ENCODE results near the gene FBXL5. TPM values are rescaled to one million over a fixed set of nuclear protein-coding genes. Genes with fewer than 3 reads are reported as not detected.

FBXL5 gene
- total and polyA plus RNA-seq, 2 donors from 2014 or later, result 95.3 to 98.4 TPM

- FAIRE-seq (no peak), DNase-seq (no peak)
- intact Hi-C loops (cut with DNase I), result no loop called here
- Histone ChIP-seq H3K9me3 (ENCODE audit: control insufficient read depth in 2 of 3, insufficient read depth in 1 of 3, low read length in 3 of 3) (no peaks in the 10 kb centered on the region), H3K27me3 (ENCODE audit: control insufficient read depth, insufficient read depth, low read length) (no peaks in the 10 kb centered on the region), H3K4me3 (ENCODE audit: low read length in 3 of 3) (no peak overlapping the region), H3K36me3 (ENCODE audit: control insufficient read depth in 2 of 3, insufficient read depth in 3 of 3, low read length in 3 of 3) (no peaks in the 10 kb centered on the region), H3K4me1 (ENCODE audit: control insufficient read depth in 2 of 3, insufficient read depth in 2 of 3, low read depth in 1 of 3, low read length in 3 of 3) (peaks cover 0 to 4% (median 0%) of the 10 kb centered on the region in 3 donors), H3K9ac (ENCODE audit: low read length in 3 of 3) (no peak overlapping the region), H3K27ac (ENCODE audit: low read depth in 2 of 2, low read length in 2 of 2) (no peak overlapping the region)
- no peak for TF ChIP-seq CTCF (IDR thresholded peaks at IDR 0.05; ENCODE audit: borderline replicate concordance, extremely low read depth, insufficient read depth)
Measured at GRCh38 chr4:15676899-15677298, 21.7 kb upstream of the FBXL5 start.

- H3K4me3 ChIP-seq (ENCODE audit: low read length in 3 of 3), result no peak overlapping the region
- no peak overlapping the region for H3K27ac ChIP-seq (ENCODE audit: low read depth in 2 of 2, low read length in 2 of 2)
- H3K9me3 ChIP-seq (ENCODE audit: control insufficient read depth in 2 of 3, insufficient read depth in 1 of 3, low read length in 3 of 3), result no peaks in the 10 kb centered on the region
- intact Hi-C loops (cut with DNase I), result no loop called here
- no peaks in the 10 kb centered on the region for H3K27me3 ChIP-seq (ENCODE audit: control insufficient read depth, insufficient read depth, low read length)
- TF ChIP-seq CTCF (IDR thresholded peaks at IDR 0.05; ENCODE audit: borderline replicate concordance, extremely low read depth, insufficient read depth), result no peak
- no peak overlapping the region for H3K9ac ChIP-seq (ENCODE audit: low read length in 3 of 3)
- DNase-seq (no peak), FAIRE-seq (no peak)
- peaks cover 0 to 4% (median 0%) of the 10 kb centered on the region in 3 donors for H3K4me1 ChIP-seq (ENCODE audit: control insufficient read depth in 2 of 3, insufficient read depth in 2 of 3, low read depth in 1 of 3, low read length in 3 of 3)
- H3K36me3 ChIP-seq (ENCODE audit: control insufficient read depth in 2 of 3, insufficient read depth in 3 of 3, low read length in 3 of 3), result no peaks in the 10 kb centered on the region
Measured at GRCh38 chr4:15676039-15676438, 20.9 kb upstream of the FBXL5 start.

GRCh38 chr4:15675356-15675755 lies 20.2 kb upstream of the FBXL5 start:
- Histone ChIP-seq H3K27me3 (ENCODE audit: control insufficient read depth, insufficient read depth, low read length) (no peaks in the 10 kb centered on the region), H3K9me3 (ENCODE audit: control insufficient read depth in 2 of 3, insufficient read depth in 1 of 3, low read length in 3 of 3) (no peaks in the 10 kb centered on the region), H3K9ac (ENCODE audit: low read length in 3 of 3) (no peak overlapping the region), H3K4me1 (ENCODE audit: control insufficient read depth in 2 of 3, insufficient read depth in 2 of 3, low read depth in 1 of 3, low read length in 3 of 3) (peaks cover 0 to 4% (median 0%) of the 10 kb centered on the region in 3 donors), H3K27ac (ENCODE audit: low read depth in 2 of 2, low read length in 2 of 2) (no peak overlapping the region), H3K36me3 (ENCODE audit: control insufficient read depth in 2 of 3, insufficient read depth in 3 of 3, low read length in 3 of 3) (no peaks in the 10 kb centered on the region), H3K4me3 (ENCODE audit: low read length in 3 of 3) (no peak overlapping the region)
- DNase-seq (no peak), FAIRE-seq (no peak)
- intact Hi-C loops (cut with DNase I), result no loop called here
- no peak for TF ChIP-seq CTCF (IDR thresholded peaks at IDR 0.05; ENCODE audit: borderline replicate concordance, extremely low read depth, insufficient read depth)

- Histone ChIP-seq H3K9me3 (ENCODE audit: control insufficient read depth in 2 of 3, insufficient read depth in 1 of 3, low read length in 3 of 3) (no peaks in the 10 kb centered on the region), H3K4me1 (ENCODE audit: control insufficient read depth in 2 of 3, insufficient read depth in 2 of 3, low read depth in 1 of 3, low read length in 3 of 3) (peaks cover 0 to 4% (median 0%) of the 10 kb centered on the region in 3 donors), H3K27me3 (ENCODE audit: control insufficient read depth, insufficient read depth, low read length) (no peaks in the 10 kb centered on the region), H3K27ac (ENCODE audit: low read depth in 2 of 2, low read length in 2 of 2) (no peak overlapping the region), H3K36me3 (ENCODE audit: control insufficient read depth in 2 of 3, insufficient read depth in 3 of 3, low read length in 3 of 3) (no peaks in the 10 kb centered on the region), H3K9ac (ENCODE audit: low read length in 3 of 3) (no peak overlapping the region), H3K4me3 (ENCODE audit: low read length in 3 of 3) (no peak overlapping the region)
- FAIRE-seq (no peak), DNase-seq (no peak)
- no peak for TF ChIP-seq CTCF (IDR thresholded peaks at IDR 0.05; ENCODE audit: borderline replicate concordance, extremely low read depth, insufficient read depth)
- intact Hi-C loops (cut with DNase I), result no loop called here
Measured at GRCh38 chr4:15674926-15675325, 19.8 kb upstream of the FBXL5 start.
